GM18519 (cell line): Measurements from ENCODE around the gene EVX2.

ENCODE experiments used
- ATAC-seq: cut with Tn5 transposase; IDR thresholded peaks from one replicate; pipeline ENCODE4 v1.9.1; 2021; ENCODE audit warnings: mild to moderate bottlenecking, moderate library complexity; ENCODE audit not compliant: unreplicated experiment, low FRiP score

EVX2 gene

GRCh38 chr2:176085120-176085788, 1.5 kb upstream of the EVX2 start:
- no peak for ATAC-seq

GRCh38 chr2:176084611-176085119, 903 bp upstream of the EVX2 start:
- ATAC-seq, result no peak

GRCh38 chr2:176082824-176083751, 674 bp downstream of the EVX2 start:
- ATAC-seq, result no peak

GRCh38 chr2:176082525-176082823, 1.3 kb downstream of the EVX2 start:
- ATAC-seq, result no peak

GRCh38 chr2:176081837-176082524, 1.8 kb downstream of the EVX2 start:
- ATAC-seq, result no peak

- no peak for ATAC-seq
Measured at GRCh38 chr2:176081376-176081836, 2.4 kb downstream of the EVX2 start.

- no peak for ATAC-seq
Measured at GRCh38 chr2:176080540-176081375, 3.0 kb downstream of the EVX2 start.

- ATAC-seq, result no peak
Measured at GRCh38 chr2:176079831-176080539, 3.8 kb downstream of the EVX2 start.

- no peak for ATAC-seq
Measured at GRCh38 chr2:176079285-176079830, 4.4 kb downstream of the EVX2 start.

GRCh38 chr2:176078541-176079284, 5.0 kb downstream of the EVX2 start:
- ATAC-seq, result no peak

- no peak for ATAC-seq
Measured at GRCh38 chr2:176076796-176077195, 7.0 kb downstream of the EVX2 start.

- ATAC-seq, result no peak
Measured at GRCh38 chr2:176076063-176076462, 7.7 kb downstream of the EVX2 start.

GRCh38 chr2:176075481-176075880, 8.3 kb downstream of the EVX2 start:
- no peak for ATAC-seq

- no peak for ATAC-seq
Measured at GRCh38 chr2:176074919-176075425, 8.8 kb downstream of the EVX2 start.

- ATAC-seq, result no peak
Measured at GRCh38 chr2:176072951-176073904, 10.5 kb downstream of the EVX2 start.

- no peak for ATAC-seq
Measured at GRCh38 chr2:176072292-176072669, 11.5 kb downstream of the EVX2 start.
